Measurements from ENCODE around the gene DRC1.

DNA sequence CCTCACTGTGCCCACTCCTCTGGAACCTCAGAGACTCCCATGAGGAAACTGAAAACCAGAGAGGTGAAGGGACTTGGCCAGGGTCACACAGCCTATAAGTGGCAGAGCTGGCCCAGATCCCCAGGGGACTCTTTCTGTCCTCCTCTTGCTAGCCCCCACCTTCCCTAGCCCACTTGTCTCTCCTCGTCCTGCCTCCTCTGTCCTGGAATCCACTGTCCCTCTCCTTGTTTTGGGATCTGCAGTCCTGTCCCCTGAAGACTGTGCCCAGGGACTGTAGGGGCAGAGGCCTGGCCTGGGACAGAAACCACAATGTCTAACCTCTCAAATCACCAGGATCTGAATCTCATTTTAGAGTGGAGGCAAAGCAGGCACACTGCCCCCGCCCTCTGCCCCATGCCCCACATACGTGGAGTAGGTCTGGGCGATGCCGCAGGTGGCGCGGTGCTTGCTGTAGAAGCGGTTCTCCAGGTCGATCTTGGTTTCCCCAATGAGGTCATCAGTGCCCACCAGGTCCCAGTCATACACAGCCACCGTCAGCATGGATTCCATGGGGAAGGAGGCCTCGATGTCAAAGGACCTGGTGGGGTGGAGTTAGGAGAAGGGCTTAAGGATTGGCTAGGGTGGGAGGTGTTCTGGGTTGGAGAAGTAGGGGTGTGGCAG lies 63.7 kb downstream of the DRC1 start:
- TF ChIP-seq, protein P1, sequence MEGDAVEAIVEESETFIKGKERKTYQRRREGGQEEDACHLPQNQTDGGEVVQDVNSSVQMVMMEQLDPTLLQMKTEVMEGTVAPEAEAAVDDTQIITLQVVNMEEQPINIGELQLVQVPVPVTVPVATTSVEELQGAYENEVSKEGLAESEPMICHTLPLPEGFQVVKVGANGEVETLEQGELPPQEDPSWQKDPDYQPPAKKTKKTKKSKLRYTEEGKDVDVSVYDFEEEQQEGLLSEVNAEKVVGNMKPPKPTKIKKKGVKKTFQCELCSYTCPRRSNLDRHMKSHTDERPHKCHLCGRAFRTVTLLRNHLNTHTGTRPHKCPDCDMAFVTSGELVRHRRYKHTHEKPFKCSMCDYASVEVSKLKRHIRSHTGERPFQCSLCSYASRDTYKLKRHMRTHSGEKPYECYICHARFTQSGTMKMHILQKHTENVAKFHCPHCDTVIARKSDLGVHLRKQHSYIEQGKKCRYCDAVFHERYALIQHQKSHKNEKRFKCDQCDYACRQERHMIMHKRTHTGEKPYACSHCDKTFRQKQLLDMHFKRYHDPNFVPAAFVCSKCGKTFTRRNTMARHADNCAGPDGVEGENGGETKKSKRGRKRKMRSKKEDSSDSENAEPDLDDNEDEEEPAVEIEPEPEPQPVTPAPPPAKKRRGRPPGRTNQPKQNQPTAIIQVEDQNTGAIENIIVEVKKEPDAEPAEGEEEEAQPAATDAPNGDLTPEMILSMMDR (conservative IDR thresholded peaks at IDR 0.05; ENCODE audit: low read length) = no peak
- TF ChIP-seq EZH2phosphoT487 (IDR thresholded peaks at IDR 0.05; ENCODE audit: borderline replicate concordance, low read depth, low read length) = no peak
